SK-N-SH (cell line): ENCODE results near the gene SRP19. TPM values are rescaled to one million over a fixed set of nuclear protein-coding genes. Genes with fewer than 3 reads are reported as not detected.

Experiments
- CTCF ChIA-PET: fragments of 300-600, 350-600 bp; formaldehyde crosslinking; extraction: SDS; loops from one replicate; lab custom pipeline; 2021; lab: Yijun Ruan, JAX
- POLR2A ChIA-PET: fragments of 350-600 bp; sonication (Branson Sonifier 250); formaldehyde crosslinking; extraction: SDS; loops from one replicate; lab custom pipeline; 2020; ENCODE audit warnings: antibody characterized with exemption, inconsistent platforms; lab: Yijun Ruan, JAX
- DNase-seq: peaks from one replicate; pipeline ENCODE4 v3.0.0; 2012
- H2AFZ ChIP-seq: fragments of 200-600 bp; sonication (generic); 2 replicates; pipeline ENCODE4 v1.8.1; 2016; ENCODE audit warnings: antibody characterized with exemption, mild to moderate bottlenecking, low read depth
- H3F3A ChIP-seq: fragments of 200-600 bp; sonication (generic); replicated peaks from 2 replicates; pipeline ENCODE3; 2016; ENCODE audit warnings: antibody characterized with exemption, mild to moderate bottlenecking; ENCODE audit not compliant: insufficient read depth
- H3K27ac ChIP-seq, 2 experiments: fragments of 200-500 bp in 1 of 2; fragments of 200-600 bp in 1 of 2; sonication (Bioruptor generic) in 1 of 2; sonication (generic), shearing (Covaris generic) in 1 of 2; 2 replicates each; pipeline versions ENCODE4 v1.5.1 to v1.6.1; 2014 to 2016; ENCODE audit warnings: low read depth in 2 of 2, inconsistent platforms in 1 of 2, low read length in 1 of 2, mild to moderate bottlenecking in 1 of 2, mixed read lengths in 1 of 2
- H3K27me3 ChIP-seq: fragments of 200-600 bp; sonication (generic), shearing (Covaris generic); 2 replicates; pipeline ENCODE4 v1.6.1; 2016; ENCODE audit warnings: mixed run types; ENCODE audit not compliant: insufficient read depth
- H3K36me3 ChIP-seq, 2 experiments: fragments of 200-500 bp in 1 of 2; fragments of 200-600 bp in 1 of 2; sonication (Bioruptor generic) in 1 of 2; sonication (generic) in 1 of 2; replicated peaks in 1 of 2; 2 replicates each; pipeline versions ENCODE3 to v1.5.1; 2014 to 2016; ENCODE audit warnings: low read length in 1 of 2, mild to moderate bottlenecking in 1 of 2; ENCODE audit not compliant: insufficient read depth in 2 of 2, control insufficient read depth in 1 of 2
- H3K4me1 ChIP-seq, 2 experiments: fragments of 200-500 bp in 1 of 2; fragments of 200-600 bp in 1 of 2; sonication (Bioruptor generic) in 1 of 2; sonication (generic), shearing (Covaris generic) in 1 of 2; 2 replicates each; pipeline versions ENCODE4 v1.5.1 to v1.6.1; 2014 to 2016; ENCODE audit warnings: low read depth in 1 of 2, low read length in 1 of 2, mixed run types in 1 of 2; ENCODE audit not compliant: insufficient read depth in 2 of 2, control insufficient read depth in 1 of 2
- H3K4me2 ChIP-seq: fragments of 200-600 bp; sonication (generic), shearing (Covaris generic); 2 replicates; pipeline ENCODE4 v1.6.1; 2017; ENCODE audit warnings: mixed run types
- H3K4me3 ChIP-seq, 2 experiments: fragments of 200-500 bp in 1 of 2; fragments of 200-600 bp in 1 of 2; sonication (Bioruptor generic) in 1 of 2; sonication (generic), shearing (Covaris generic) in 1 of 2; 2 replicates each; pipeline versions ENCODE4 v1.5.1 to v1.8.1; 2014 to 2016; ENCODE audit warnings: low read depth in 2 of 2, inconsistent platforms in 1 of 2, low read length in 1 of 2, mild to moderate bottlenecking in 1 of 2, mixed read lengths in 1 of 2, moderate library complexity in 1 of 2
- H3K79me2 ChIP-seq: fragments of 200-600 bp; sonication (generic); 2 replicates; pipeline ENCODE4 v1.8.1; 2017; ENCODE audit warnings: mild to moderate bottlenecking; ENCODE audit not compliant: insufficient read depth
- H3K9ac ChIP-seq: fragments of 200-600 bp; sonication (generic); 2 replicates; pipeline ENCODE4 v1.6.1; 2017; ENCODE audit warnings: mixed run types
- H3K9me2 ChIP-seq: fragments of 200-600 bp; sonication (generic); 2 replicates; pipeline ENCODE4 v1.6.1; 2017; ENCODE audit warnings: mixed run types
- H3K9me3 ChIP-seq: fragments of 200-600 bp; sonication (generic); 2 replicates; pipeline ENCODE4 v1.6.1; 2017; ENCODE audit warnings: mixed run types, mild to moderate bottlenecking, moderate library complexity
- H4K20me1 ChIP-seq: fragments of 200-600 bp; sonication (generic); 2 replicates; pipeline ENCODE4 v1.6.1; 2017; ENCODE audit warnings: mild to moderate bottlenecking, mixed run types; ENCODE audit not compliant: insufficient read depth
- CHD2 ChIP-seq: fragments of 150-350 bp; IDR thresholded peaks from 2 replicates; pipeline ENCODE4 v1.6.1; 2018; ENCODE audit warnings: low read length; ENCODE audit not compliant: partially characterized antibody
- CTCF ChIP-seq: fragments of 200-600 bp; sonication (generic); IDR thresholded peaks from 2 replicates; pipeline ENCODE4 v1.6.1; 2017; ENCODE audit warnings: antibody characterized with exemption, mild to moderate bottlenecking, moderate library complexity
- EP300 ChIP-seq, 2 experiments: IDR thresholded peaks; 2 replicates each; pipeline versions ENCODE4 v1.4.0 to v1.6.1; 2012; ENCODE audit warnings: borderline replicate concordance in 1 of 2, low read depth in 1 of 2, low read length in 1 of 2
- FOSL2 ChIP-seq: IDR thresholded peaks from 2 replicates; pipeline ENCODE4 v1.4.0; 2012; ENCODE audit warnings: low read depth, mild to moderate bottlenecking, moderate library complexity, borderline replicate concordance
- FOXJ3 ChIP-seq: sonication (generic); formaldehyde crosslinking; IDR thresholded peaks from 2 replicates; pipeline ENCODE4 v1.5.1; 2020; ENCODE audit warnings: mild to moderate bottlenecking, missing genetic modification reagents
- FOXM1 ChIP-seq: IDR thresholded peaks from 2 replicates; pipeline ENCODE4 v1.4.0; 2012; ENCODE audit warnings: low read depth, mild to moderate bottlenecking
- GATA2 ChIP-seq: sonication (generic); formaldehyde crosslinking; IDR thresholded peaks from 2 replicates; pipeline ENCODE4 v1.5.0; 2020; ENCODE audit warnings: mild to moderate bottlenecking, missing genetic modification reagents
- IRF3 ChIP-seq: fragments of 150-350 bp; IDR thresholded peaks from 2 replicates; pipeline ENCODE4 v1.6.1; 2016; ENCODE audit warnings: mild to moderate bottlenecking, low read depth, low read length
- MEF2A ChIP-seq: IDR thresholded peaks from 2 replicates; pipeline ENCODE4 v1.4.0; 2012; ENCODE audit warnings: low read depth, borderline replicate concordance
- MXI1 ChIP-seq: IDR thresholded peaks from 2 replicates; pipeline ENCODE4 v1.6.1; 2012; ENCODE audit warnings: mild to moderate bottlenecking, low read depth, low read length, improper control_type of control experiment
- NFIC ChIP-seq: IDR thresholded peaks from 2 replicates; pipeline ENCODE4 v1.4.0; 2012; ENCODE audit warnings: borderline replicate concordance
- NRF1 ChIP-seq: IDR thresholded peaks from 2 replicates; pipeline ENCODE4 v1.6.1; 2012; ENCODE audit warnings: low read depth, mild to moderate bottlenecking, low read length
- POLR2AphosphoS5 ChIP-seq: IDR thresholded peaks from 2 replicates; pipeline ENCODE4 v1.6.1; 2012; ENCODE audit warnings: low read depth, low read length
- RAD21 ChIP-seq: IDR thresholded peaks from 2 replicates; pipeline ENCODE4 v1.6.1; 2012; ENCODE audit warnings: mild to moderate bottlenecking, low read length
- REST ChIP-seq: IDR thresholded peaks from 2 replicates; pipeline ENCODE4 v1.6.1; 2012; ENCODE audit warnings: mild to moderate bottlenecking, low read depth, low read length, moderate library complexity
- RXRA ChIP-seq: IDR thresholded peaks from 2 replicates; pipeline ENCODE4 v1.4.0; 2012; ENCODE audit warnings: low read depth, mild to moderate bottlenecking, borderline replicate concordance
- SIN3A ChIP-seq: IDR thresholded peaks from 2 replicates; pipeline ENCODE4 v1.6.1; 2012; ENCODE audit warnings: low read depth, mild to moderate bottlenecking, low read length, moderate library complexity, borderline replicate concordance
- SMC3 ChIP-seq: IDR thresholded peaks from 2 replicates; pipeline ENCODE4 v1.6.1; 2012; ENCODE audit warnings: low read depth, low read length, improper control_type of control experiment
- TAF1 ChIP-seq: IDR thresholded peaks from 2 replicates; pipeline ENCODE4 v1.6.1; 2012; ENCODE audit warnings: low read depth, mild to moderate bottlenecking, low read length, moderate library complexity, borderline replicate concordance
- TCF12 ChIP-seq: IDR thresholded peaks from 2 replicates; pipeline ENCODE4 v1.4.0; 2012
- TEAD4 ChIP-seq: IDR thresholded peaks from 2 replicates; pipeline ENCODE4 v1.4.0; 2012; ENCODE audit warnings: mild to moderate bottlenecking, borderline replicate concordance; ENCODE audit not compliant: insufficient read depth
- USF1 ChIP-seq: IDR thresholded peaks from 2 replicates; pipeline ENCODE4 v1.4.0; 2012; ENCODE audit warnings: low read depth, borderline replicate concordance
- YY1 ChIP-seq: IDR thresholded peaks from 2 replicates; pipeline ENCODE4 v1.4.0; 2012; ENCODE audit warnings: low read depth, mild to moderate bottlenecking
- ZBTB33 ChIP-seq: IDR thresholded peaks from 2 replicates; pipeline ENCODE4 v1.4.0; 2012; ENCODE audit warnings: low read depth, borderline replicate concordance
- WGBS: methylation state at CpG from one replicate; pipeline ENCODE4 v1.1.6; 2017; ENCODE audit warnings: low lambda C conversion rate; 5-methylcytosine and 5-hydroxymethylcytosine counted together
- polyA plus RNA-seq, 3 experiments: library from polyadenylated mRNA; depleted of rRNA; stranded (reverse); fragments of >200 nt; gene quantifications; 2 replicates each; pipeline ENCODE4 v1.2.3, GENCODE V29; 2012

Gene SRP19
- polyA plus RNA-seq, 1 of the 3 experiments (the other 2 are of a cell fraction), result 46.4 TPM

- TF ChIP-seq EP300 (IDR thresholded peaks at IDR 0.05; ENCODE audit: borderline replicate concordance in 1 of 2, low read depth in 1 of 2, low read length in 1 of 2), result no peak
- no peak for TF ChIP-seq MEF2A
- TF ChIP-seq NFIC, result no peak
- TF ChIP-seq SMC3, result no peak
- TF ChIP-seq TAF1, result no peak
- TF ChIP-seq SIN3A, result no peak
- no peak for TF ChIP-seq RXRA
- no peak for TF ChIP-seq REST
- TF ChIP-seq CHD2, result no peak
- no peak for TF ChIP-seq ZBTB33
These were observed 525 bp downstream of the SRP19 start (continued) for GRCh38 chr5:112861638-112861985.

GRCh38 chr5:112862085-112862484, 998 bp downstream of the SRP19 start:
- peaks cover 3% of the 10 kb centered on the region for H3F3A ChIP-seq
- H3K9me3 ChIP-seq, result no peaks in the 10 kb centered on the region
- peaks cover 17% of the 10 kb centered on the region for H4K20me1 ChIP-seq
- H3K9ac ChIP-seq, result peak overlapping the region; percentile 91
- H3K4me2 ChIP-seq, result peak overlapping the region; percentile 82
- peaks cover 59% of the 10 kb centered on the region for H3K79me2 ChIP-seq
- 5% methylated on average over 9 of the region's 9 CpGs for WGBS
- H3K36me3 ChIP-seq, result peaks cover 36 to 43% of the 10 kb centered on the region in 2 experiments
- DNase-seq, result peak; percentile 30
- no peaks in the 10 kb centered on the region for H3K9me2 ChIP-seq
- H3K27me3 ChIP-seq, result no peaks in the 10 kb centered on the region
- H3K4me1 ChIP-seq, result peaks cover 18 to 22% of the 10 kb centered on the region in 2 experiments; a peak in 3 of 4 replicates
- CTCF ChIA-PET, result interaction anchor here (1.2 to 2.1 kb wide), 2 partner anchors 14 to 59 kb away, joined by 3 to 8 read pairs; partner anchors contain the start of gene REEP5
- H3K4me3 ChIP-seq, result peak overlapping the region; percentile 91 to 96
- POLR2A ChIA-PET, result interaction anchor here (1.8 kb wide), 1 partner anchor 60 kb away, joined by 14 read pairs; the partner anchor contains the start of gene REEP5
- peak overlapping the region in 1 of 2 experiments; percentile 86; a peak in 1 of 4 replicates for H3K27ac ChIP-seq
- H2AFZ ChIP-seq, result no peak overlapping the region; the same call in 1 of the 2 replicates
- no peak for TF ChIP-seq NRF1
- no peak for TF ChIP-seq CTCF
- no peak for TF ChIP-seq USF1
- TF ChIP-seq TCF12, result no peak
- TF ChIP-seq FOSL2, result no peak
- no peak for TF ChIP-seq MXI1
- no peak for TF ChIP-seq TEAD4
- TF ChIP-seq RAD21, result no peak
- TF ChIP-seq FOXJ3 (CRISPR knock-in tag), result no peak
- TF ChIP-seq GATA2 (CRISPR knock-in tag), result no peak
- no peak for TF ChIP-seq EP300 (IDR thresholded peaks at IDR 0.05; ENCODE audit: borderline replicate concordance in 1 of 2, low read depth in 1 of 2, low read length in 1 of 2)
- TF ChIP-seq SMC3, result no peak
- TF ChIP-seq IRF3, result no peak
- no peak for TF ChIP-seq YY1
- TF ChIP-seq FOXM1, result no peak
- TF ChIP-seq POLR2AphosphoS5, result no peak
